LHCN-M2 (cell line): ENCODE measurements around the gene PNKP. TPM values are rescaled to one million over a fixed set of nuclear protein-coding genes. Genes with fewer than 3 reads are reported as not detected.
"Not testable (repeated sequence)": the region's sequence is repeated elsewhere in the genome, so short reads cannot be mapped to it uniquely, and the experiment has no call there.

Source experiments
- DNase-seq: peaks from one replicate; pipeline ENCODE4 v3.0.0-alpha.2; 2012; ENCODE audit warnings: low read depth
- total RNA-seq: library from RNA; depleted of rRNA; stranded (reverse); fragments of >200 nt; gene quantifications from 2 replicates; pipeline ENCODE4 v1.2.3, GENCODE V29; 2014; rRNA removed

The PNKP gene
- total RNA-seq, 1 experiment from 2014 or later = 51.3 TPM

- DNase-seq = no peak
Measured at GRCh38 chr19:49823472-49823871, 43.9 kb downstream of the PNKP start.

DNA sequence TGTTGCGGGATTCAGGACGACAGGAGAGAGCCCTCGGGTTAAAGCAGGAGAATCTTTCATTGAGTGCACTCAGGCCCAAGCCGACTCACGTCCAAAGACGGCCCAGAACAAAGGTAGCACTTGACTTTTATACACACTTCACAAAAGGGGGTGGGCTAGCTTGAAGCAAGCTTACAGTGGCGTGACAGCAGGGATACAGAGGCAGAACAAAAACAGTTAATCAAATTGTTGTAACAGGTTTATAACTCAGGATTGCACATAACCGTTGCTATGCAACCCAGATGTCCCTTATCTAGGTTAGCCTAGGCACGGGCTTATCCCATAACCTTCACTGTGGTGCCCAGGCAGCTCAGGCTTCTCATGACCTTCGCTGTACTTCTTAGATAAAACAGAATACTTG lies 47.3 kb downstream of the PNKP start:
- DNase-seq = no peak

- not testable (repeated sequence) for DNase-seq
Measured at GRCh38 chr19:49819452-49820115, 47.8 kb downstream of the PNKP start.

DNA sequence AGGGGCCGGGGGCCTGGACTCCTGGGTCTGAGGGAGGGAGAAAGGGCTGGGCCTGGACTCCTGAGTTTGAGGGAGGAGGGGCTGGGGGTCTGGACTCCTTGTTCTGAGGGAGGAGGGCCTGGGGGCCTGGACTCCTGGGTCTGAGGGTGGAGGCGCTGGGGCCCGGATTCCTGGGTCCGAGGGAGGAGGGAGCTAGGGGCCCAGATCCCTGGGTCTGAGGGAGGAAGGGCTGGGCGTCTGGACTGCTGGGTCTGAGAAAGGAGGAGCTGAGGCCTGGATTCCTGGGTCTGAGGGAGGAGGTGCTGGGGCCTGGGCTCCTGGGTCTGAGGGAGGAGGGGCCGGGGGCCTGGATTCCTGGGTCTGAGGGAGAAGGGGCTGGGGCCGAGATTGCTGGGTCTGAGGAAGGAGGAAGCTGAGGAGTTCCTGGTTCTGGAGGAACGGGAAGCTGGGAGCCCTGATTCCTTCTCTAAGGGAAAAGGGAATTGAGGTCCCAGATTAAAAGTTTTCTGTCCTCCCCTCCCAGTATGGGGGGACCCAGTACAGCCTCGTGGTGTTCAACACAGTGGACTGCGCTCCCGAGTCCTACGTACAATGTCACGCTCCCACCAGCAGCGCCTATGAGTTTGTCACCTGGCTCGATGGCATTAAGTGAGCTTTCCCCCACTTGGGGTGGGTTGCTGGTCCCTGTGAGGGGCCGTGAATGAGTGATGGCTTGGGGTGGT lies 48.6 kb downstream of the PNKP start:
- DNase-seq = no peak

GRCh38 chr19:49817964-49818648 lies 49.3 kb downstream of the PNKP start, which contains the start of gene MED25:
Gene MED25, plus strand, starts transcription at chr19:49818289. Its CDS starts 53 bp downstream, at chr19:49818342.
- DNase-seq = peak; percentile 80

DNA sequence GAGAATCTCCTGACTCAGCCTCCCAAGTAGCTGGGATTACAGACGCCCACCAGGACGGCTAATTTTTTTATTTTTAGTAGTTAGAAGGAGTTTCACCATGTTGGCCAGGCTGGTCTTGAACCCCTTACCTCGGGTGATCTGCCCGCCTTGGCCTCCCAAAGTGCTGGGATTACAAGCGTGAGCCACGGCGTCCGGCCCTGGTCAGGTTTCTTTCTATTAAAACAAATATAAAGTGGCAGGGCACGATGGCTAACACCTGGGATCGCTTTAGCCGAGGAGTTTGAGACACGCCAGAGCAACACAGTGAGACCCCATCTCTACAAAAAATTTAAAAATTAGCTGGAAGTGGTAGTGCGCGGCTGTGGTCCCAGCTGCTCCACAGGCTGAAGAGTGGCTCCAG lies 50.8 kb downstream of the PNKP start:
- no peak for DNase-seq

DNA sequence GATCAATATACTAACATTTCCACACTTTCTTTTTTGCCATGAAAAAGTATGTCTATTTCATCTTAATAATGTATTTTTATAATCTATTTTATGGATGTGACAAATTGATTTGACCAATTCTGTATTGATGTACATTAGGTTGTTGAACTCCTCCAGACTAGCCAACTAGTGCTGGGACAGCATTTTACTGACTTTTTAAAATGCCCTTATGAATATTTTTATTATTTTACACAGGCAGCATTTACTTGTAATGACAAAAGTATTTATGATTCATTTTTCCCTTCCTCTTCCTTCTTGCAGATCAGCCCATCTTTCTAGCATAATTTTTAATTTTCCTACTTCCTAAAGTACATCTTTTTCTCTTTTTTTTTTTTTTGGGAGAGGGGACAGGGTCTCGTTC lies 53.4 kb downstream of the PNKP start:
- no peak for DNase-seq

DNA sequence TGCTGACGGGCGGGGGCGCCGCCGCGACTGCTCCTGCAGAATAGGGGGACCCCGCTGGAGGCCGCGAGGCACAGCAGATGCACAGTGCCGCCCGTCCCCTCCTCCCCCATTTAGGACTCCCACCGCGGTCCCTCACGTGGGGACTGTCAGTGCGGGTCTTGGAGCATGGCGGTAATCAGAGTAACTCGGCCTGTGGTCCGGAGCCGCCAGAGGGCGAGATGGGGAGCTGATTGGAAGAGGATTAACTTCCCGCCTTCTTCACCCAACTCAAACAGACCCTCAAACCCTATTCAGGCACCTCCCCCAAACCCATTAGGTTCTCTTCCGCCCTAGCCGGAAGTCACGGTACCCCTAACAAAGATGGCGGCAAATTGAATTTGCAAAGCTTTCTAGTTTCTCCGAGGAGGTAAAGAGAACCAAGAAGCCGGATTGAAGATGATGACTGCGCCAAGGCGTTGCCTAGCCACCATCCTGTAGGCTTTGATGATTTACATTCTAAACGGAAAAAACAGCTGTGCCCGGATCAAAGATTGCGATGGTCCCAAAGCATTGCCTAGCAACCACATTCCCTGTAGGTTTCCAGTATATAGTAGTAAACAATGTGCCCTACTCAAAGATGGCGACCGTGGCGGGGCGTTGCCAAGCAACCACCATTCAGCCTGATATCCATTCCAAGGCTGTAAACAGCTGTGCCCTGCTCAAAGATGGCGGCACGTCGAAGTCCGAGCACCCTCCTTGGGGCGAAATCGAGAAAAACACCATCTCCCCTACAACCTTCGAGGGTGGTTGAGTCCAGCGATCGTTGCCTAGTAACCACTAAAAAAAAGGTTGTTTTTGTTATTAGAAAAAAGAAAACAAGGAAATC lies 54.1 kb downstream of the PNKP start, which contains the start of gene FUZ:
Gene FUZ (minus strand): TSS at position 296 of the 865 bp plus-strand sequence. CDS start 186 bp downstream, at position 110.
- DNase-seq = peak; percentile 99

DNA sequence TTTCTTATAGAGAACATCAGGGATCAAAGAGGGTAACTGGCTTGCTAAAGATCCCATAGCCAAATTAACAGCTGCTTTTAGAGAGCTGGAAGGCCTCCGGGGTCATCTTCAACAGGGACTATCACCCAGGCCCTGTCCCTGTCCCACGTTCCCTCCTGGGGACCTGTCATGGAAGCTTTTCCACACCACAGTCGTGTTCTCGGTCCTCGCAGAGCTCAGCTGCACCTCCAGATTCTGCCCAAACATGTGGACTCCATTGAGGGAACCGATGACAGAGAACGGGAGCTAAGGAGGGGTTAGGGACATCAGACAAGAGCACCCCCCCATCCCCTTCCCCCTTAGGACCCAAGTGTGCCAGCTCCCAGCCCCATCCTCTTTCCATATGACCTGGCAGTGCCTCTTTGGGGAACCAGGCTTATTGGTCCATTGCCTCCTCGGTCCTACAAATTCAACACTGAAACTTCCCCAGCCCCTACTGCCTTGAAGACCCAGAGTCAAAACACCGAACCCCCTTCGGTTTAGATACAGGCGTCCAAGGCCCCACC lies 54.9 kb downstream of the PNKP start:
- no peak for DNase-seq

DNA sequence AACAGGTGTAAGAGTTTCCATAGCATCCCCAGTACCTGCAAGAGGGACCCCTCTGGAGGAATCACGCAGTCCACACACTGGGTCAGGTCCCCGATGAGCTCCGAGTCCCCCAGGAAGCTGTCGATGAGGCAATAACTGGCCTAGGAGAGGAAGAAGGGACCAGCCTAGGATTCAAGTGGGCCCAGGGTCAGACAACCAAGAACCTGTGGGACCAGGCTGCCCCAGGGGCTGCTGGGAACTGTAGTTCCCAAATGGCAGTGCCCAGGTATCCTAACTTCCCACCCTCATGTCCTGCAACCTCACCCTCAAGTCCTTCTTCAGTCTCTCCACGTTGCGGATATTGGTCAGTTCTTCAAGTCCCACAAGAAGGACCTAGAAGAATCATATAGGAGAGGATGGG lies 56.0 kb downstream of the PNKP start:
- no peak for DNase-seq

Other genes starting within 250 kb of the PNKP start
- gene RRAS, start 227.4 kb downstream of the PNKP start, total RNA-seq = 61.3 and 65.3 TPM in 2 replicates
- gene SCAF1, start 225.4 kb downstream of the PNKP start, total RNA-seq = 23.9 and 24.8 TPM in 2 replicates
- 55.0 and 62.7 TPM in 2 replicates for gene IRF3, start 201.7 kb downstream of the PNKP start, total RNA-seq
- gene BCL2L12, start 201.6 kb downstream of the PNKP start, total RNA-seq = 25.6 and 25.7 TPM in 2 replicates
- gene PRMT1, start 190.3 kb downstream of the PNKP start, total RNA-seq = 342 and 345 TPM in 2 replicates
- 1.2 TPM in 2 replicates for gene ADM5, start 178.0 kb downstream of the PNKP start, total RNA-seq
- 0.90 and 2.5 TPM in 2 replicates for gene CPT1C, start 176.5 kb downstream of the PNKP start, total RNA-seq
- not detected in 2 replicates for gene TSKS, start 104.3 kb downstream of the PNKP start, total RNA-seq
- gene AP2A1, start 100.6 kb downstream of the PNKP start, total RNA-seq = 103 and 107 TPM in 2 replicates
- gene FUZ, start 54.3 kb downstream of the PNKP start, total RNA-seq = 27.6 and 29.3 TPM in 2 replicates
- gene MED25, start 49.3 kb downstream of the PNKP start, total RNA-seq = 19.0 and 23.1 TPM in 2 replicates
- gene PTOV1, start 16.4 kb downstream of the PNKP start, total RNA-seq = 93.5 and 109 TPM in 2 replicates
- gene AKT1S1, start 9.8 kb upstream of the PNKP start, total RNA-seq = 17.1 and 20.7 TPM in 2 replicates
- 7.5 and 9.8 TPM in 2 replicates for gene TBC1D17, start 10.1 kb upstream of the PNKP start, total RNA-seq
- gene IL4I1, start 29.3 kb upstream of the PNKP start, total RNA-seq = 0.34 TPM in 1 of 2 replicates, not detected in the other
- gene ATF5, start 61.6 kb upstream of the PNKP start, total RNA-seq = 14.1 and 14.7 TPM in 2 replicates
- 73.7 and 74.5 TPM in 2 replicates for gene NUP62, start 61.9 kb upstream of the PNKP start, total RNA-seq
- not detected in 2 replicates for gene SIGLEC11, start 93.6 kb upstream of the PNKP start, total RNA-seq
- 12.9 and 20.5 TPM in 2 replicates for gene VRK3, start 157.8 kb upstream of the PNKP start, total RNA-seq
- gene ZNF473, start 158.4 kb upstream of the PNKP start, total RNA-seq = 11.2 and 12.0 TPM in 2 replicates